Caco-2 (cell line): Measurements from ENCODE around the gene NEAT1. TPM values are rescaled to one million over a fixed set of nuclear protein-coding genes. Genes with fewer than 3 reads are reported as not detected.

Experiments
- BruUV-seq: library from RNA; stranded (reverse); fragments of 400-500 nt; replicated peaks from 2 replicates; lab custom pipeline; 2021; lab: Mats Ljungman, UMichigan
- CTCF ChIA-PET: fragments of 300-600 bp; sonication (Branson Sonifier 250); formaldehyde crosslinking; loops from one replicate; lab custom pipeline; 2022; ENCODE audit warnings: antibody characterized with exemption; lab: Charles Lee
- POLR2A ChIA-PET: fragments of 300-600 bp; sonication (Branson Sonifier 250); formaldehyde crosslinking; loops from one replicate; lab custom pipeline; 2022; ENCODE audit warnings: antibody characterized with exemption; lab: Charles Lee
- DNase-seq, 2 experiments: peaks; one replicate each; pipeline versions ENCODE4 v3.0.0 to v3.0.0-alpha.2; 2020 to 2022
- H3K27me3 ChIP-seq: replicated peaks from 2 replicates; pipeline ENCODE4 v1.6.0; 2011; ENCODE audit warnings: low read length; ENCODE audit not compliant: control insufficient read depth, insufficient read depth
- H3K36me3 ChIP-seq: 2 replicates; pipeline ENCODE4 v1.5.1; 2011; ENCODE audit warnings: low read length; ENCODE audit not compliant: control insufficient read depth, insufficient read depth
- H3K4me1 ChIP-seq: fragments of 250-450 bp; sonication (Bioruptor Pico); 2 replicates; pipeline ENCODE4 v1.5.1; 2020; ENCODE audit warnings: mild to moderate bottlenecking
- H3K4me3 ChIP-seq: 2 replicates; pipeline ENCODE4 v1.5.1; 2011; ENCODE audit warnings: low read depth, mild to moderate bottlenecking, control low read depth, low read length
- H3K9me3 ChIP-seq: fragments of 250-450 bp; sonication (Bioruptor Pico); 2 replicates; pipeline ENCODE4 v1.5.1; 2020; ENCODE audit warnings: mild to moderate bottlenecking, moderate library complexity
- H3K27ac Mint-ChIP-seq: one replicate; pipeline ENCODE4 v1.8.0; 2022; ENCODE audit warnings: mixed read lengths; ENCODE audit not compliant: unreplicated experiment
- H3K27me3 Mint-ChIP-seq: one replicate; pipeline ENCODE4 v1.8.0; 2022; ENCODE audit warnings: mixed read lengths; ENCODE audit not compliant: insufficient read depth, unreplicated experiment
- H3K36me3 Mint-ChIP-seq: one replicate; pipeline ENCODE4 v1.8.0; 2022; ENCODE audit warnings: mild to moderate bottlenecking, mixed read lengths; ENCODE audit not compliant: insufficient read depth, unreplicated experiment
- H3K4me1 Mint-ChIP-seq: one replicate; pipeline ENCODE4 v1.8.0; 2022; ENCODE audit warnings: low read depth, mixed read lengths; ENCODE audit not compliant: unreplicated experiment
- H3K4me3 Mint-ChIP-seq: one replicate; pipeline ENCODE4 v1.8.0; 2022; ENCODE audit warnings: mild to moderate bottlenecking, moderate library complexity, mixed read lengths; ENCODE audit not compliant: unreplicated experiment
- H3K9me3 Mint-ChIP-seq: one replicate; pipeline ENCODE4 v1.8.0; 2022; ENCODE audit warnings: mixed read lengths; ENCODE audit not compliant: unreplicated experiment
- intact Hi-C: fragments of 100-400 bp; cut with micrococcal nuclease; formaldehyde crosslinking; loops from one replicate; pipeline ENCODE4 v1.10.0; 2022; ENCODE audit not compliant: unreplicated experiment
- total RNA-seq: library from RNA; stranded (reverse); gene quantifications from 2 replicates; pipeline ENCODE4 v1.2.3, GENCODE V29; 2022
- TF ChIP-seq, protein P1 (sequence below), 2 experiments: fragments of 200-600 bp in 1 of 2; IDR thresholded peaks; 1 replicate in 1 of 2; 2 replicates in 1 of 2; pipeline versions ENCODE4 v1.5.1 to v1.8.0; 2011 to 2022; ENCODE audit warnings: antibody characterized with exemption in 1 of 2, control low read depth in 1 of 2, inconsistent platforms in 1 of 2, low read depth in 1 of 2, low read length in 1 of 2, mild to moderate bottlenecking in 1 of 2, moderate library complexity in 1 of 2; ENCODE audit not compliant: insufficient read depth in 1 of 2, severe bottlenecking in 1 of 2, unreplicated experiment in 1 of 2

NEAT1 gene
- total RNA-seq, 1 experiment from 2014 or later = 254 TPM

DNA sequence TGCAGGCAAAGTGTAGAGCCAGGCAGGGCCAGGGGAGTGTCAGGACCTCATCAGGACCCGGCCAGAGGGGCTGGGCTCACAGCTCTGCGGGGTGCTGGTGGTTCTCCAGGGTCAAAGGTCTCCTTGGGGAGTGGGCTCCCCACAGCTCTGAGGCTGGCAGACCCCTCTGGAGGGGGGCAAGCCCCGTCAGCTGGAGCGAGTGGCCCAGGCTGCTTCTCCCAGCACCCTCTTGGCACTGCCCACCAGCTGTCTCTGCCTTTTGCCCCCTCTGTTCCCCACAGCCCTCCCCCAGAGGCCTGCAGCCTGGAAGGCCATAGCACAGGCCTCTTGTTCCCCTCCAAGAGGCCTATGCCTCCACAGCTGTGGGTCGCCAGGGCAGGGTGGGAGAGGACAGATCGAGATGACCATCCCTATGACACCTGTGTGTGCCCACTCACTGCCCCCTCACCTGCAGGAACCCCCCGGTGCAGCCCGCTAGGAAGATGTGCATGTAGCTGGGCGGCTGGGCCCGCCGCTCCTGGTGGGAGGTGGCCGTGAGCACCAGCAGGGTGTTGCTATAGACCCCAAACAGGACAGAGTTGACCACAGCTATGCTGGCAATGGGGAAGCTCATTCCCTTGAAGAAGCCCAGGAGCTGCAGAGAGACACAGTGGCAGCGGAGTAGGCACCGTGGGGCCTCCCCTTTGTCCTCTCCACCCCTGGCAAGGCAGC is 43.5 kb upstream of the NEAT1 start:
- peaks cover 25% of the 10 kb centered on the region for H3K4me1 Mint-ChIP-seq
- peak overlapping the region; percentile 54 for H3K27ac Mint-ChIP-seq
- BruUV-seq = no TSS peak
- intact Hi-C loops = no loop called here
- peaks cover 46% of the 10 kb centered on the region for H3K4me1 ChIP-seq
- no peaks in the 10 kb centered on the region for H3K9me3 ChIP-seq
- TF ChIP-seq, protein P1, sequence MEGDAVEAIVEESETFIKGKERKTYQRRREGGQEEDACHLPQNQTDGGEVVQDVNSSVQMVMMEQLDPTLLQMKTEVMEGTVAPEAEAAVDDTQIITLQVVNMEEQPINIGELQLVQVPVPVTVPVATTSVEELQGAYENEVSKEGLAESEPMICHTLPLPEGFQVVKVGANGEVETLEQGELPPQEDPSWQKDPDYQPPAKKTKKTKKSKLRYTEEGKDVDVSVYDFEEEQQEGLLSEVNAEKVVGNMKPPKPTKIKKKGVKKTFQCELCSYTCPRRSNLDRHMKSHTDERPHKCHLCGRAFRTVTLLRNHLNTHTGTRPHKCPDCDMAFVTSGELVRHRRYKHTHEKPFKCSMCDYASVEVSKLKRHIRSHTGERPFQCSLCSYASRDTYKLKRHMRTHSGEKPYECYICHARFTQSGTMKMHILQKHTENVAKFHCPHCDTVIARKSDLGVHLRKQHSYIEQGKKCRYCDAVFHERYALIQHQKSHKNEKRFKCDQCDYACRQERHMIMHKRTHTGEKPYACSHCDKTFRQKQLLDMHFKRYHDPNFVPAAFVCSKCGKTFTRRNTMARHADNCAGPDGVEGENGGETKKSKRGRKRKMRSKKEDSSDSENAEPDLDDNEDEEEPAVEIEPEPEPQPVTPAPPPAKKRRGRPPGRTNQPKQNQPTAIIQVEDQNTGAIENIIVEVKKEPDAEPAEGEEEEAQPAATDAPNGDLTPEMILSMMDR (IDR thresholded peaks at IDR 0.05; ENCODE audit: insufficient read depth in 1 of 2, low read depth in 1 of 2, low read length in 1 of 2, severe bottlenecking in 1 of 2, unreplicated experiment in 1 of 2) = no peak
- H3K27me3 ChIP-seq = no peaks in the 10 kb centered on the region
- H3K4me3 ChIP-seq = no peak overlapping the region
- ChIA-PET CTCF (interaction anchor here (1.2 kb wide), 3 partner anchors 12 to 131 kb away, joined by 3 to 5 read pairs (median 3); no protein-coding TSS in a partner anchor), POLR2A (interaction anchor here (0.5 to 1.1 kb wide), 2 partner anchors 52 to 98 kb away, joined by 3 read pairs; no protein-coding TSS in a partner anchor)
- DNase-seq = no peak
- no peaks in the 10 kb centered on the region for H3K36me3 ChIP-seq
- H3K9me3 Mint-ChIP-seq = no peaks in the 10 kb centered on the region
- H3K4me3 Mint-ChIP-seq = no peak overlapping the region
- H3K36me3 Mint-ChIP-seq = peaks cover 12% of the 10 kb centered on the region
- no peaks in the 10 kb centered on the region for H3K27me3 Mint-ChIP-seq

DNA sequence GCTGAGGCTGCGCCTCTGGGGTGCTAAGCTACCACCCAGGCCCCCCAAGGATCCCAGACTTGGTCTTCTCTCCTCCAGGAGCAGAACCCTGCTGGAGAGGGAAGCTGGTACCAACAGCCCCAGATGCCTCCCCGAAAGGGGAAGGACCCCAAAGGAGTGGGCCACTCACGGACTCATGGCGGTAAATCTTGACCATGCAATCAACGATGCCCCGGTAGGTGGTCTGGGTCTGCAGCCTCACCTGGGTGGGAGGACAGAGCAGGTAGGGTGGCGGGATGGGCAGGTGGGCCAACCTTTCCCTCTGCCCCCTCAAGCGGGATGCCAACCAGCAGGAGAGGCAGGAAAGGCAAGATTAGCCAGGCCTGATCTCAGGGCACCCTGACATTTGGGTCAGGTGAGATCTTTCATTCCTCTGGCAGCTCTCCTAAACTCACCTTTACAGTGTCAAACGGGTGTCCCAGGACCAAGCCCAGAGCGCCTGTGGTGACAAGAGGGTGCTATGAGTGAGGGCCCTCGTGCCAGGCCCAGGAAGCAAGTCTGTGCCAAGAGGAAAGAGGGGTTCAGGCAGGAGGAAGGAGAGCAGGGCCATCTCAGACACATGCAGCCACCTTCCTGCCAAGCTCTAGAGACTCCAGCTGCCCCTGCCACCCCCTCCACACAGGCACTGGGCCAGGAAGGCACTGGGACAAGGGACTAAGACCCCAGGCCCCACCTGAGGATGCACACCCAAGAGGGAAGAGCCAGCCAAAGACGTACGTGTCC is 42.7 kb upstream of the NEAT1 start:
- TF ChIP-seq, protein P1 (IDR thresholded peaks at IDR 0.05; ENCODE audit: insufficient read depth in 1 of 2, low read depth in 1 of 2, low read length in 1 of 2, severe bottlenecking in 1 of 2, unreplicated experiment in 1 of 2) = no peak
- Mint-ChIP-seq H3K4me3 (no peak overlapping the region), H3K27me3 (no peaks in the 10 kb centered on the region), H3K9me3 (no peaks in the 10 kb centered on the region), H3K36me3 (peaks cover 14% of the 10 kb centered on the region), H3K4me1 (peaks cover 28% of the 10 kb centered on the region), H3K27ac (peak overlapping the region; percentile 90)
- Histone ChIP-seq H3K27me3 (no peaks in the 10 kb centered on the region), H3K4me3 (no peak overlapping the region), H3K4me1 (peaks cover 46% of the 10 kb centered on the region), H3K36me3 (no peaks in the 10 kb centered on the region), H3K9me3 (no peaks in the 10 kb centered on the region)
- BruUV-seq = no TSS peak
- intact Hi-C loops = no loop called here
- no peak for DNase-seq
- CTCF ChIA-PET = interaction anchor here (1.2 to 3.0 kb wide), 3 partner anchors 9 to 130 kb away, joined by 3 to 23 read pairs (median 5); no protein-coding TSS in a partner anchor
- POLR2A ChIA-PET = interaction anchor here (1.1 kb wide), 1 partner anchor 98 kb away, joined by 3 read pairs; no protein-coding TSS in a partner anchor

DNA sequence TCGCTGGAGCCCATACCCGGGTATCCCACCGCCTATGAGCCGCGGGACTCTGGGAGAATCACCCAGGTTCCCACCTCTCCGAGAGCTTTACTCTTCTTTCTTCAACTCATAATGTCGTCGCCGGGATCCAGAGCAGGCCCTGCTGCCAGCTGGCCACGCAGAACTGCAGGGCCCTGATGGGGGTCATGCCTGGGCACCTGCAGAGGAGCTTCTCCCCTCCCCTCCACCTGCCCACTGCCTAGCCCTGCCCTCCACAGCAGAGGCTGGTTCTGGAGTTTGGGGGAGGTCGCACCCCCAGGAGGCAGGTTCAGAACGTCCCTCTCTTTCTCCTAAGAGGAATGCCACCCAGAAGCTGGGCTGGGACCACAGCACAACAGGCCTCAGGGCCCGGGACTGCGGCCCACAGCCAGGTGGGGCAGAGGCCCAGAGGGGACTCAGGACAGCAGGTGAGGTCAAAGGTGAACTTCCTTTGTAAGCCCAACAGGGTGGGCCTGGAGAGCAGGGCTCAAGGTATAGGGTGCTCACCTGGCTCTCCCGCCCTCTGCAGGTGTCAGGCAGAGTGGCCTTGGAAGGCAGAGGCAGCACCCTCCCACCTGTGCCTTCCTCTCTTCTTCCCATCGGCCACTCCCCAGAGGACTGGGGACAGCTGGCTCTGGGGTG is 42.0 kb upstream of the NEAT1 start:
- peaks cover 51% of the 10 kb centered on the region for H3K4me1 ChIP-seq
- H3K36me3 Mint-ChIP-seq = peaks cover 14% of the 10 kb centered on the region
- CTCF ChIA-PET = interaction anchor here (0.6 to 3.0 kb wide), 5 partner anchors 10 to 129 kb away, joined by 3 to 23 read pairs (median 5); no protein-coding TSS in a partner anchor

More for the DNA sequence above, 42.0 kb upstream of the NEAT1 start:
- intact Hi-C loops = loop anchor here (1.0 kb wide), 1 partner anchor 14 kb away; no protein-coding TSS in a partner anchor
- Histone ChIP-seq H3K36me3 (no peaks in the 10 kb centered on the region), H3K4me3 (no peak overlapping the region), H3K27me3 (no peaks in the 10 kb centered on the region), H3K9me3 (no peaks in the 10 kb centered on the region)
- Mint-ChIP-seq H3K27me3 (no peaks in the 10 kb centered on the region), H3K9me3 (no peaks in the 10 kb centered on the region), H3K27ac (peak overlapping the region; percentile 90), H3K4me1 (peaks cover 28% of the 10 kb centered on the region), H3K4me3 (no peak overlapping the region)
- TF ChIP-seq, protein P1 (IDR thresholded peaks at IDR 0.05; ENCODE audit: insufficient read depth in 1 of 2, low read depth in 1 of 2, low read length in 1 of 2, severe bottlenecking in 1 of 2, unreplicated experiment in 1 of 2) = peak; percentile 26 to 77
- POLR2A ChIA-PET = interaction anchor here (1.0 to 1.1 kb wide), 2 partner anchors 42 to 97 kb away, joined by 3 to 5 read pairs; partner anchors contain the start of gene NEAT1
- BruUV-seq = no TSS peak
- DNase-seq = peak; percentile 74 to 87
